ENCODE results near the gene PCBP3. TPM values are rescaled to one million over a fixed set of nuclear protein-coding genes. Genes with fewer than 3 reads are reported as not detected.

Gene PCBP3
- total and polyA plus RNA-seq, 2 of the 13 experiments (the other 11 are each of a cell fraction or from before 2014, with no cell fraction given) = not detected

DNA sequence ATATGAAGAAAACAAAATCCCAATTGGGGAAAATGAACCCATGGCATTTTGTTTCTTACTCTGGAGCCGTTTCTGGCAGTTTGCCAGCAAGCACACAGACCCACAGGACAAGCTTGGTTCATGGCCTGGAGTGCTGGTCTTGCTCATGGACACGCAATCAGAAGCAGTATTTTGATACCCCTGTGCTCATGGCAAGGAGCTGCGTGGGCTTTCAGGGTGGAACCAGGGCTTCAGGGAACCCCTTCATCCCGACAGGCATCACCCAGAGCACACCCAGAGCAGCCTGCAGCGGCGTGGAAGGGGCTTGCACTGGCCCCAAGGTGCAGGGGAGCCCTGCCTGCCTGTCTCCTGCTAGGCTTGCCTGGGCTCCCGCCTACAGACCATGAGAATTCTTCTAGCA is 45.4 kb upstream of the PCBP3 start:
- POLR2A ChIA-PET = interaction anchor here (2.9 kb wide), 1 partner anchor 42 kb away, joined by 11 read pairs; no protein-coding TSS in a partner anchor
- TF ChIP-seq CEBPG (CRISPR knock-in tag; IDR thresholded peaks at IDR 0.05) (no peak), MIER3 (CRISPR knock-in tag; IDR thresholded peaks at IDR 0.05; ENCODE audit: borderline replicate concordance) (no peak), LCORL (IDR thresholded peaks at IDR 0.05) (peak; percentile 88), LCORL (CRISPR knock-in tag; IDR thresholded peaks at IDR 0.05) (no peak)
- H3K27ac ChIP-seq (ENCODE audit: extremely low read length, insufficient read depth, low read length) = no peak overlapping the region
- ATAC-seq (no peak), DNase-seq (ENCODE audit: low spot score) (no peak), FAIRE-seq (no peak)
- in situ Hi-C loops (cut with HindIII; ENCODE audit: extremely low pct_ligation_motif_present, low pct_unique_long_range_greater_than_20kb) (loop anchor here (5.0 kb wide), 1 partner anchor 41 kb away; no protein-coding TSS in a partner anchor), intact Hi-C loops (cut with micrococcal nuclease; ENCODE audit: unreplicated experiment) (no loop called here)
- H4K20me1 ChIP-seq (ENCODE audit: insufficient read depth, low read length) = no peaks in the 10 kb centered on the region
- no peak overlapping the region for H2AFZ ChIP-seq (ENCODE audit: low read length)
- H3K9me3 ChIP-seq (ENCODE audit: low read length) = 0 out of 2 replicates have a peak, but pooled peaks cover under 1% of the 10 kb centered on the region
- 35% methylated on average over 2 of the region's 7 CpGs for WGBS (ENCODE audit: low lambda C conversion rate)
- no peak overlapping the region for H3K4me3 ChIP-seq (replicated peaks in 1 of 3; ENCODE audit: insufficient read depth in 1 of 3, low read depth in 2 of 3, low read length in 3 of 3)
- H3K4me1 ChIP-seq (ENCODE audit: insufficient read depth, low read length) = no peaks in the 10 kb centered on the region
- H3K27me3 ChIP-seq (ENCODE audit: control insufficient read depth in 1 of 2, insufficient read depth in 2 of 2, low read length in 2 of 2) = no peaks in the 10 kb centered on the region; a peak in 3 of 5 replicates
- no peak overlapping the region for H3K9ac ChIP-seq (ENCODE audit: insufficient read depth, low read depth, low read length)
- H3K4me2 ChIP-seq (ENCODE audit: low read depth, low read length) = no peak overlapping the region
- no peaks in the 10 kb centered on the region for H3K36me3 ChIP-seq (replicated peaks in 1 of 2; ENCODE audit: control insufficient read depth in 1 of 2, insufficient read depth in 2 of 2, low read length in 2 of 2)
- BruUV-seq (replicated peaks) = no TSS peak
- CTCF ChIA-PET (ENCODE audit: low intra/inter-chr PET ratio, low total read pairs) = no interaction called here
- no peaks in the 10 kb centered on the region for H3K79me2 ChIP-seq (ENCODE audit: insufficient read depth, low read length)

- POLR2A ChIA-PET = no interaction called here
- no peak overlapping the region for H3K4me2 ChIP-seq (ENCODE audit: low read depth, low read length)
- in situ Hi-C loops (cut with HindIII; ENCODE audit: extremely low pct_ligation_motif_present, low pct_unique_long_range_greater_than_20kb) (loop anchor here (5.0 kb wide), 1 partner anchor 41 kb away; no protein-coding TSS in a partner anchor), intact Hi-C loops (cut with micrococcal nuclease; ENCODE audit: unreplicated experiment) (no loop called here)
- H3K9me3 ChIP-seq (ENCODE audit: low read length) = peaks cover 6% of the 10 kb centered on the region; the same call in 1 of the 2 replicates
- BruUV-seq (replicated peaks) = no TSS peak
- no peak overlapping the region for H3K4me3 ChIP-seq (replicated peaks in 1 of 3; ENCODE audit: insufficient read depth in 1 of 3, low read depth in 2 of 3, low read length in 3 of 3)
- no peak for TF ChIP-seq AHR (CRISPR knock-in tag; IDR thresholded peaks at IDR 0.05)
- TF ChIP-seq ADNP (CRISPR knock-in tag; IDR thresholded peaks at IDR 0.05) = no peak
- no peak for TF ChIP-seq ZNF292 (CRISPR knock-in tag; IDR thresholded peaks at IDR 0.05; ENCODE audit: borderline replicate concordance, low read depth)
- TF ChIP-seq, protein P1, sequence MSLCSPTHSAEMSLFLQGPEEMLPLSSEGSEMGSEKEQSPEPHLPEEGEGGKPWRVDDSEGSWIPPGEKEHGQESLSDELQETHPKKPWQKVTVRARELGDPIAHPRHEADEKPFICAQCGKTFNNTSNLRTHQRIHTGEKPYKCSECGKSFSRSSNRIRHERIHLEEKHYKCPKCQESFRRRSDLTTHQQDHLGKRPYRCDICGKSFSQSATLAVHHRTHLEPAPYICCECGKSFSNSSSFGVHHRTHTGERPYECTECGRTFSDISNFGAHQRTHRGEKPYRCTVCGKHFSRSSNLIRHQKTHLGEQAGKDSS (CRISPR knock-in tag; IDR thresholded peaks at IDR 0.05; ENCODE audit: borderline replicate concordance, low read depth) = no peak
- no peak for TF ChIP-seq ZNF496 (CRISPR knock-in tag; IDR thresholded peaks at IDR 0.05; ENCODE audit: insufficient replicate concordance)
- TF ChIP-seq ZNF251 (CRISPR knock-in tag; IDR thresholded peaks at IDR 0.05) = no peak
- TF ChIP-seq STAG1 (CRISPR knock-in tag; IDR thresholded peaks at IDR 0.05) = no peak
- TF ChIP-seq NONO (IDR thresholded peaks at IDR 0.05) = no peak
- TF ChIP-seq NONO (CRISPR knock-in tag; conservative IDR thresholded peaks at IDR 0.05) = no peak
- no peak for TF ChIP-seq ZNF652 (CRISPR knock-in tag; IDR thresholded peaks at IDR 0.05; ENCODE audit: borderline replicate concordance, low read depth)
- no peak for TF ChIP-seq ZNF101 (CRISPR knock-in tag; IDR thresholded peaks at IDR 0.05; ENCODE audit: borderline replicate concordance, low read depth)
- no peak for TF ChIP-seq ONECUT2 (CRISPR knock-in tag; IDR thresholded peaks at IDR 0.05)
- H2AFZ ChIP-seq (ENCODE audit: low read length) = no peak overlapping the region
- CTCF ChIA-PET (ENCODE audit: low intra/inter-chr PET ratio, low total read pairs) = no interaction called here
- H3K79me2 ChIP-seq (ENCODE audit: insufficient read depth, low read length) = no peaks in the 10 kb centered on the region
- WGBS (ENCODE audit: low lambda C conversion rate) = 20% methylated on average over 1 of the region's 10 CpGs
- ATAC-seq = no peak
- H3K36me3 ChIP-seq (replicated peaks in 1 of 2; ENCODE audit: control insufficient read depth in 1 of 2, insufficient read depth in 2 of 2, low read length in 2 of 2) = no peaks in the 10 kb centered on the region
- DNase-seq (ENCODE audit: low spot score) = no peak
- no peak overlapping the region for H3K27ac ChIP-seq (ENCODE audit: extremely low read length, insufficient read depth, low read length)
- H3K27me3 ChIP-seq (ENCODE audit: control insufficient read depth in 1 of 2, insufficient read depth in 2 of 2, low read length in 2 of 2) = no peaks in the 10 kb centered on the region; a peak in 2 of 5 replicates
- no peak for FAIRE-seq
- H3K4me1 ChIP-seq (ENCODE audit: insufficient read depth, low read length) = no peaks in the 10 kb centered on the region
- no peaks in the 10 kb centered on the region for H4K20me1 ChIP-seq (ENCODE audit: insufficient read depth, low read length)
- no peak overlapping the region for H3K9ac ChIP-seq (ENCODE audit: insufficient read depth, low read depth, low read length)
These were observed 44.9 kb upstream of the PCBP3 start for GRCh38 chr21:45598666-45599065.

Data from HepG2 (cell line).